T-helper 1 cell treated with Interleukin-12 subunit alpha and Interleukin-12 subunit beta and Interleukin-4 antibody, amounts not matched to agents 30 μg/mL and 1 μg/mL, for 36 hours (primary cell): ENCODE measurements around the gene EEA1.

Source experiments
- H3K27ac Mint-ChIP-seq: one replicate; pipeline ENCODE4 v1.8.0; 2021; ENCODE audit warnings: mild to moderate bottlenecking, mixed read lengths
- H3K27me3 Mint-ChIP-seq: one replicate; pipeline ENCODE4 v1.8.0; 2021; ENCODE audit warnings: low read depth, mixed read lengths
- H3K36me3 Mint-ChIP-seq: one replicate; pipeline ENCODE4 v1.8.0; 2021; ENCODE audit warnings: low read depth, mixed read lengths
- H3K4me1 Mint-ChIP-seq: one replicate; pipeline ENCODE4 v1.8.0; 2021; ENCODE audit warnings: low read depth, mixed read lengths
- H3K4me3 Mint-ChIP-seq: one replicate; pipeline ENCODE4 v1.8.0; 2021; ENCODE audit warnings: mild to moderate bottlenecking, moderate library complexity, mixed read lengths
- H3K9me3 Mint-ChIP-seq: one replicate; pipeline ENCODE4 v1.8.0; 2021; ENCODE audit warnings: mixed read lengths

Gene EEA1

DNA sequence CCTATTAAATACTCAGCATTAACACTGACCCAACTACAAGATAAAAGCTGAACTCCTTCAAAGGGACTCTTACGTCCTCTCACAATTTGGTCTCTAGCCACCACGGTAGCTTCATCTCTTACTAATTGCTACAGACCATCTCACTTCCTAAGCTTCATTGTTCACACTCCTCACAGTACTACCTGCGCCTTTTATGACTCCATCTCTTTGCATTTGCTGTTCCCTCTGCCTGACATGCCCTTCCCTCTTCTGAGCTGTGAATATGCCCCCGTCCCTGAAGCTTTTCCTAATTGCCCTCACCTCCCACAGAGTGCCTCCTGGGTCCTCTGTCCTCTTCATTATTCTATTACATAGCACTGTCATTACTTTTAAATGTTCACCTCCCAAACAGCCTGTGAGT, 2.5 kb downstream of the EEA1 start:
- Mint-ChIP-seq H3K4me3 (no peak overlapping the region), H3K27ac (peak overlapping the region; percentile 88), H3K9me3 (peaks cover 5% of the 10 kb centered on the region), H3K4me1 (peaks cover 32% of the 10 kb centered on the region), H3K27me3 (peaks cover 21% of the 10 kb centered on the region), H3K36me3 (peaks cover 17% of the 10 kb centered on the region)

GRCh38 chr12:92921877-92922276, 7.2 kb downstream of the EEA1 start:
- H3K9me3 Mint-ChIP-seq: peaks cover 5% of the 10 kb centered on the region
- peaks cover 17% of the 10 kb centered on the region for H3K36me3 Mint-ChIP-seq
- no peak overlapping the region for H3K4me3 Mint-ChIP-seq
- H3K4me1 Mint-ChIP-seq: peaks cover 14% of the 10 kb centered on the region
- H3K27me3 Mint-ChIP-seq: peaks cover 11% of the 10 kb centered on the region
- H3K27ac Mint-ChIP-seq: no peak overlapping the region

DNA sequence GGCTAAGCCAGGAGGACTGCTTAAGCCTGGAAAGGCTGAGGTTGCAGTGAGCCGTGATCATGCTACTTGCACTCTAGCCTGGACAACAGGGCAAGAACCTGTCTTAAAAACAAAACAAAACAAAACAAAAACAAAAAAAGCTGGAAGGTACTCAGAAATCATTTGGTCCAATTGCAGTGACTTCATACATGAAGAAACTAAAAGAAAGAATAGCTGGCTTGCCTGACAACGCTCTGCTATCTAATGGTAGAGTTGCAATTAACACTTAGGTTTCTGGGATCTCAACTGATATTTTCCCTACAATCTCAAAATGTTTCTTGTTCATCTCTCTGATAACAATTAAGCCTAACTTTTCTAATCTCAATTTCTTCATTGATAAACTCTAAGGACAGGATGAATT, 13.7 kb downstream of the EEA1 start:
- H3K4me3 Mint-ChIP-seq: no peak overlapping the region
- peaks cover 8% of the 10 kb centered on the region for H3K4me1 Mint-ChIP-seq
- no peaks in the 10 kb centered on the region for H3K27me3 Mint-ChIP-seq
- no peak overlapping the region for H3K27ac Mint-ChIP-seq
- peaks cover 2% of the 10 kb centered on the region for H3K36me3 Mint-ChIP-seq
- H3K9me3 Mint-ChIP-seq: peaks cover 3% of the 10 kb centered on the region

GRCh38 chr12:92914170-92914569, 14.9 kb downstream of the EEA1 start:
- Mint-ChIP-seq H3K9me3 (peaks cover 8% of the 10 kb centered on the region), H3K36me3 (peaks cover 3% of the 10 kb centered on the region), H3K4me3 (no peak overlapping the region), H3K27me3 (no peaks in the 10 kb centered on the region), H3K27ac (no peak overlapping the region), H3K4me1 (peaks cover 8% of the 10 kb centered on the region)

GRCh38 chr12:92912672-92913071, 16.4 kb downstream of the EEA1 start:
- no peak overlapping the region for H3K4me3 Mint-ChIP-seq
- peaks cover 13% of the 10 kb centered on the region for H3K4me1 Mint-ChIP-seq
- no peak overlapping the region for H3K27ac Mint-ChIP-seq

DNA sequence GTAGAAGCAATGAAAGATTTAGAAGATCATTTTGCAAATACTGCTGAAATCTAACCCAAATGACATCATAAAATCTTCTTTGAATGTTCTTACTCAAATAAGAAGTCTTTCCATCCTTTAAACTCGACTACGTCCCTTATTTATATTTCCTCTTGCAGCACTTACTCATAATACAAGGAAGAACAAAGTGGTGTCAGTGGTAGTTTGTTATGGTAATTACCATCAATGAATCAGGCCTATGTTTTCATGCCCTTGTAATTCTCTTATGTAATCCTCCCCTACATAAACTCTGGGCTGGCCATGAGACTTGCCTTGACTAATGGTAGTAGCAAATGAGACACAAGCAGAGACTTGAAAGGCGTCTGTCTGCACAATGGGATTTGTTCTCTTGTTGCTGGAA, 17.0 kb downstream of the EEA1 start:
- peaks cover 18% of the 10 kb centered on the region for H3K4me1 Mint-ChIP-seq
- no peak overlapping the region for H3K27ac Mint-ChIP-seq
- H3K9me3 Mint-ChIP-seq: peaks cover 12% of the 10 kb centered on the region
- H3K4me3 Mint-ChIP-seq: no peak overlapping the region
- peaks cover 8% of the 10 kb centered on the region for H3K36me3 Mint-ChIP-seq
- no peaks in the 10 kb centered on the region for H3K27me3 Mint-ChIP-seq

More at GRCh38 chr12:92912672-92913071, 16.4 kb downstream of the EEA1 start:
- H3K27me3 Mint-ChIP-seq: no peaks in the 10 kb centered on the region
- peaks cover 5% of the 10 kb centered on the region for H3K36me3 Mint-ChIP-seq
- H3K9me3 Mint-ChIP-seq: peaks cover 12% of the 10 kb centered on the region

DNA sequence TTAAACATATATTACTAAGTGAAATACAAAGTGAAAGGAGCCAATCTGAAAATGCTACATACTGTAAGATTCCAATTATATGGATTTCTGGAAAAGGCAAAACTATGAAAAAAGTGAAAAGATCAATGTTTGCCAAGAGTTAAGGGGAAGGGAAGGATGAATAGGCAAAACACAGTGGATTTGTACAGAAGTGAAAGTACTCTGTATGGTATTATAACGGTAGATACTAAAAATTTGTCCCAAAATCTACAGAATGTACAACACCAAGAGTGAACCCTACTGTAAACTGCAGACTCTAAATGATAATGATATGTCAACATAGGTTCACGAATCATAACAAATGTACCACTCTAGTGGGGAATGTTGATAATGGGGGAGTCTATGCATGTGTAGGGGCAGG, 17.8 kb downstream of the EEA1 start:
- no peak overlapping the region for H3K4me3 Mint-ChIP-seq
- peaks cover 12% of the 10 kb centered on the region for H3K9me3 Mint-ChIP-seq
- H3K4me1 Mint-ChIP-seq: peaks cover 18% of the 10 kb centered on the region
- peaks cover 8% of the 10 kb centered on the region for H3K36me3 Mint-ChIP-seq
- no peak overlapping the region for H3K27ac Mint-ChIP-seq
- no peaks in the 10 kb centered on the region for H3K27me3 Mint-ChIP-seq

- Mint-ChIP-seq H3K27ac (no peak overlapping the region), H3K9me3 (peaks cover 12% of the 10 kb centered on the region), H3K4me3 (peak overlapping the region; percentile 55), H3K36me3 (peaks cover 8% of the 10 kb centered on the region), H3K27me3 (no peaks in the 10 kb centered on the region), H3K4me1 (peaks cover 19% of the 10 kb centered on the region)
These were observed 21.0 kb downstream of the EEA1 start for GRCh38 chr12:92908108-92908507.

GRCh38 chr12:92905811-92906554, 23.1 kb downstream of the EEA1 start:
- Mint-ChIP-seq H3K4me1 (peaks cover 11% of the 10 kb centered on the region), H3K27ac (no peak overlapping the region)

GRCh38 chr12:92905258-92905810, 23.8 kb downstream of the EEA1 start:
- Mint-ChIP-seq H3K9me3 (peaks cover 9% of the 10 kb centered on the region), H3K4me3 (no peak overlapping the region), H3K27me3 (no peaks in the 10 kb centered on the region), H3K36me3 (peaks cover 6% of the 10 kb centered on the region), H3K27ac (no peak overlapping the region), H3K4me1 (peaks cover 11% of the 10 kb centered on the region)

More at GRCh38 chr12:92905811-92906554, 23.1 kb downstream of the EEA1 start:
- peaks cover 9% of the 10 kb centered on the region for H3K9me3 Mint-ChIP-seq
- H3K27me3 Mint-ChIP-seq: no peaks in the 10 kb centered on the region
- no peak overlapping the region for H3K4me3 Mint-ChIP-seq
- H3K36me3 Mint-ChIP-seq: peaks cover 6% of the 10 kb centered on the region

- no peaks in the 10 kb centered on the region for H3K9me3 Mint-ChIP-seq
- H3K4me1 Mint-ChIP-seq: peaks cover 9% of the 10 kb centered on the region
- no peaks in the 10 kb centered on the region for H3K27me3 Mint-ChIP-seq
- H3K36me3 Mint-ChIP-seq: peaks cover 3% of the 10 kb centered on the region
- H3K4me3 Mint-ChIP-seq: no peak overlapping the region
- H3K27ac Mint-ChIP-seq: no peak overlapping the region
These were observed 28.2 kb downstream of the EEA1 start for GRCh38 chr12:92900941-92901340.

GRCh38 chr12:92899386-92900001, 29.6 kb downstream of the EEA1 start:
- Mint-ChIP-seq H3K36me3 (peaks cover 5% of the 10 kb centered on the region), H3K27ac (no peak overlapping the region), H3K27me3 (no peaks in the 10 kb centered on the region), H3K9me3 (no peaks in the 10 kb centered on the region), H3K4me1 (peaks cover 9% of the 10 kb centered on the region), H3K4me3 (no peak overlapping the region)

DNA sequence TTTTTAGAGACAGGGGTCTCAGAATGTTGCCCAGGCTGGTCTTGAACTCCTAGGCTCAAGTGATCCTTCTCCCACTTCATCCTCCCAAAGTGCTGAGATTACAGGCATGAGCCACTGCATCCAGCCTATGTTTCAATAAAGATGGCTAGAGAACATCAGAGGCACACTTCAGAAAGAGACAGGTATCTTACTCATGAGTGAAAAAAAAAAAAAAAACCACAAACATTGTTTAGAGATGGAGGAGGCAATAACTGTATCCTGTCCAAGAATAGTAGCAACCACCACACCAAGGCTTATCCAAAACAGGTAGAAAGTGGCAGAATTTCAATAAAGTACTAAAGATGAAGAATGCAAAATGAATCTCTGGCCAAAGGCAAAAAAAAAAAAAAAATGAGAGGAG, 30.3 kb downstream of the EEA1 start:
- Mint-ChIP-seq H3K27me3 (no peaks in the 10 kb centered on the region), H3K4me3 (no peak overlapping the region), H3K27ac (no peak overlapping the region), H3K9me3 (no peaks in the 10 kb centered on the region), H3K36me3 (peaks cover 5% of the 10 kb centered on the region), H3K4me1 (peaks cover 9% of the 10 kb centered on the region)

- Mint-ChIP-seq H3K4me1 (peaks cover 9% of the 10 kb centered on the region), H3K9me3 (no peaks in the 10 kb centered on the region), H3K36me3 (peaks cover 5% of the 10 kb centered on the region), H3K27ac (no peak overlapping the region), H3K4me3 (no peak overlapping the region), H3K27me3 (no peaks in the 10 kb centered on the region)
These were observed 31.3 kb downstream of the EEA1 start for GRCh38 chr12:92897844-92898243.

GRCh38 chr12:92890601-92891106, 38.4 kb downstream of the EEA1 start:
- H3K36me3 Mint-ChIP-seq: peaks cover 13% of the 10 kb centered on the region
- no peak overlapping the region for H3K27ac Mint-ChIP-seq
- H3K4me1 Mint-ChIP-seq: peaks cover 2% of the 10 kb centered on the region
- H3K9me3 Mint-ChIP-seq: no peaks in the 10 kb centered on the region
- no peaks in the 10 kb centered on the region for H3K27me3 Mint-ChIP-seq
- no peak overlapping the region for H3K4me3 Mint-ChIP-seq
